H1 (cell line): Measurements from ENCODE around the gene AMBP. TPM values are rescaled to one million over a fixed set of nuclear protein-coding genes. Genes with fewer than 3 reads are reported as not detected.
A peak's percentile ranks its signal among the peaks of the same experiment; 100 is the strongest.

ENCODE experiments used
- CTCF ChIA-PET: fragments of 300-600 bp; sonication (Branson Sonifier 250); formaldehyde crosslinking; loops from one replicate; lab custom pipeline; 2021; ENCODE audit not compliant: partially characterized antibody; lab: Charles Lee
- POLR2A ChIA-PET: fragments of 300-600 bp; sonication (Branson Sonifier 250); formaldehyde crosslinking; loops from one replicate; lab custom pipeline; 2021; ENCODE audit warnings: inconsistent platforms; ENCODE audit not compliant: partially characterized antibody; lab: Charles Lee
- DNase-seq, 2 experiments: peaks; one replicate each; pipeline versions ENCODE4 v3.0.0 to v3.0.0-alpha.2; 2010 to 2022; ENCODE audit warnings: low spot score in 2 of 2, low read depth in 1 of 2, mixed read lengths in 1 of 2
- FAIRE-seq: peaks from 2 replicates; lab custom pipeline; 2011; peaks lifted over from hg19 to GRCh38; lab: Jason Lieb, UNC
- H2AFZ ChIP-seq: 2 replicates; pipeline ENCODE4 v1.8.1; 2012; ENCODE audit warnings: low read length, inconsistent platforms
- H2AK5ac ChIP-seq: 2 replicates; pipeline ENCODE4 v1.6.1; 2013; ENCODE audit warnings: low read depth, low read length
- H2BK120ac ChIP-seq: replicated peaks from 2 replicates; pipeline ENCODE3; 2013; ENCODE audit warnings: low read depth, low read length, inconsistent platforms
- H2BK12ac ChIP-seq: 2 replicates; pipeline ENCODE4 v1.6.1; 2013; ENCODE audit warnings: low read depth, low read length
- H2BK15ac ChIP-seq: 2 replicates; pipeline ENCODE4 v1.6.1; 2013; ENCODE audit warnings: low read length
- H2BK20ac ChIP-seq: 2 replicates; pipeline ENCODE4 v1.6.1; 2013; ENCODE audit warnings: low read length
- H2BK5ac ChIP-seq: 2 replicates; pipeline ENCODE4 v1.6.1; 2013; ENCODE audit warnings: low read depth, low read length
- H3K14ac ChIP-seq: 2 replicates; pipeline ENCODE4 v1.6.1; 2013; ENCODE audit warnings: inconsistent platforms; ENCODE audit not compliant: insufficient read length
- H3K18ac ChIP-seq: 2 replicates; pipeline ENCODE4 v1.6.1; 2013; ENCODE audit warnings: low read length; ENCODE audit errors: extremely low read depth
- H3K23ac ChIP-seq: 2 replicates; pipeline ENCODE4 v1.6.1; 2013; ENCODE audit warnings: inconsistent platforms; ENCODE audit not compliant: insufficient read length
- H3K23me2 ChIP-seq: 2 replicates; pipeline ENCODE4 v1.6.1; 2013; ENCODE audit warnings: low read depth, low read length
- H3K27ac ChIP-seq: 2 replicates; pipeline ENCODE4 v1.6.1; 2011; ENCODE audit warnings: low read depth, low read length, inconsistent platforms
- H3K27me3 ChIP-seq, 4 experiments: replicated peaks in 1 of 4; 1 replicate in 1 of 4; 2 replicates in 3 of 4; pipeline versions ENCODE4 v1.6.1 to v1.8.1; 2011 to 2013; ENCODE audit warnings: low read length in 3 of 4, mild to moderate bottlenecking in 3 of 4, inconsistent platforms in 2 of 4, mixed read lengths in 2 of 4, moderate library complexity in 1 of 4; ENCODE audit not compliant: control insufficient read depth in 3 of 4, insufficient read depth in 3 of 4; ENCODE audit errors: extremely low read depth in 1 of 4
- H3K36me3 ChIP-seq, 4 experiments: 2 replicates each; pipeline versions ENCODE4 v1.6.1 to v1.8.1; 2011 to 2013; ENCODE audit warnings: mild to moderate bottlenecking in 4 of 4, low read length in 3 of 4, moderate library complexity in 2 of 4, control low read depth in 1 of 4, inconsistent platforms in 1 of 4; ENCODE audit not compliant: insufficient read depth in 4 of 4, control insufficient read depth in 2 of 4
- H3K4ac ChIP-seq: replicated peaks from 2 replicates; pipeline ENCODE3; 2013; ENCODE audit warnings: low read length, low read depth, mixed read lengths, inconsistent platforms; ENCODE audit not compliant: insufficient read length
- H3K4me1 ChIP-seq, 4 experiments: replicated peaks in 1 of 4; 1 replicate in 1 of 4; 2 replicates in 3 of 4; pipeline versions ENCODE4 v1.6.1 to v1.8.1; 2011 to 2013; ENCODE audit warnings: low read length in 3 of 4, inconsistent platforms in 2 of 4, mixed read lengths in 1 of 4; ENCODE audit not compliant: insufficient read depth in 4 of 4, control insufficient read depth in 3 of 4
- H3K4me2 ChIP-seq, 2 experiments: 2 replicates each; pipeline versions ENCODE4 v1.6.1 to v1.8.1; 2011 to 2013; ENCODE audit warnings: low read depth in 2 of 2, low read length in 2 of 2, control low read depth in 1 of 2, inconsistent platforms in 1 of 2, mild to moderate bottlenecking in 1 of 2; ENCODE audit not compliant: insufficient read depth in 1 of 2
- H3K4me3 ChIP-seq, 4 experiments: fragments of 200-600, 300-600 bp in 1 of 4; sonication (generic), shearing (Covaris generic), sonication (Bioruptor Twin) in 1 of 4; 2 replicates each; pipeline versions ENCODE4 v1.5.1 to v1.8.1; 2011 to 2016; ENCODE audit warnings: low read length in 4 of 4, low read depth in 3 of 4, control low read depth in 2 of 4, inconsistent platforms in 2 of 4, mild to moderate bottlenecking in 2 of 4, mixed read lengths in 1 of 4, moderate library complexity in 1 of 4; ENCODE audit not compliant: insufficient read depth in 2 of 4; ENCODE audit errors: extremely low read depth in 1 of 4
- H3K56ac ChIP-seq: replicated peaks from 2 replicates; pipeline ENCODE3; 2013; ENCODE audit warnings: low read depth, mild to moderate bottlenecking, mixed read lengths, low read length, inconsistent platforms; ENCODE audit not compliant: insufficient read length
- H3K79me1 ChIP-seq: 2 replicates; pipeline ENCODE4 v1.6.1; 2013; ENCODE audit warnings: low read depth, low read length, control low read depth
- H3K79me2 ChIP-seq, 2 experiments: 2 replicates each; pipeline versions ENCODE4 v1.6.1 to v1.8.1; 2012 to 2013; ENCODE audit warnings: low read length in 2 of 2, mild to moderate bottlenecking in 2 of 2, inconsistent platforms in 1 of 2; ENCODE audit not compliant: insufficient read depth in 2 of 2, control insufficient read depth in 1 of 2
- H3K9ac ChIP-seq, 4 experiments: replicated peaks in 1 of 4; 1 replicate in 1 of 4; 2 replicates in 3 of 4; pipeline versions ENCODE4 v1.6.1 to v1.8.1; 2011 to 2013; ENCODE audit warnings: low read depth in 3 of 4, low read length in 3 of 4, control low read depth in 2 of 4, mild to moderate bottlenecking in 2 of 4, moderate library complexity in 2 of 4, inconsistent platforms in 1 of 4; ENCODE audit errors: extremely low read depth in 1 of 4
- H3K9me3 ChIP-seq, 2 experiments: 2 replicates each; pipeline versions ENCODE4 v1.6.1 to v1.8.1; 2012 to 2013; ENCODE audit warnings: mild to moderate bottlenecking in 2 of 2, moderate library complexity in 2 of 2, control low read depth in 1 of 2, inconsistent platforms in 1 of 2, low read depth in 1 of 2, low read length in 1 of 2, mixed read lengths in 1 of 2; ENCODE audit not compliant: insufficient read depth in 2 of 2
- H4K20me1 ChIP-seq, 2 experiments: replicated peaks in 1 of 2; 2 replicates each; pipeline versions ENCODE3 to v1.8.1; 2011 to 2013; ENCODE audit warnings: inconsistent platforms in 2 of 2, low read length in 2 of 2, mild to moderate bottlenecking in 1 of 2; ENCODE audit not compliant: insufficient read depth in 2 of 2, control insufficient read depth in 1 of 2
- H4K5ac ChIP-seq: 2 replicates; pipeline ENCODE4 v1.6.1; 2013; ENCODE audit warnings: low read length, low read depth, mixed read lengths, inconsistent platforms; ENCODE audit not compliant: insufficient read length
- H4K8ac ChIP-seq: 2 replicates; pipeline ENCODE4 v1.8.0; 2013; ENCODE audit warnings: mild to moderate bottlenecking, moderate library complexity, low read length, inconsistent platforms; ENCODE audit not compliant: insufficient read depth; ENCODE audit errors: extremely low read depth
- H4K91ac ChIP-seq: replicated peaks from 2 replicates; pipeline ENCODE3; 2013; ENCODE audit warnings: low read length, mixed read lengths, inconsistent platforms; ENCODE audit not compliant: insufficient read length
- BACH1 ChIP-seq: IDR thresholded peaks from 2 replicates; pipeline ENCODE4 v1.6.1; 2012; ENCODE audit warnings: low read length, improper control_type of control experiment
- E2F6 ChIP-seq: IDR thresholded peaks from 2 replicates; pipeline ENCODE4 v1.6.1; 2012; ENCODE audit warnings: inconsistent platforms
- FOSL1 ChIP-seq: IDR thresholded peaks from 2 replicates; pipeline ENCODE4 v1.6.1; 2011; ENCODE audit warnings: mild to moderate bottlenecking, low read depth, low read length, moderate library complexity; ENCODE audit not compliant: insufficient read depth
- MAFK ChIP-seq: IDR thresholded peaks from 2 replicates; pipeline ENCODE4 v1.6.1; 2012; ENCODE audit warnings: low read depth, mild to moderate bottlenecking, improper control_type of control experiment, low read length
- NANOG ChIP-seq: IDR thresholded peaks from 2 replicates; pipeline ENCODE4 v1.6.1; 2011; ENCODE audit warnings: low read length, low read depth, mild to moderate bottlenecking, inconsistent platforms; ENCODE audit not compliant: insufficient read depth, poor library complexity, severe bottlenecking
- NRF1 ChIP-seq: IDR thresholded peaks from 2 replicates; pipeline ENCODE4 v1.6.1; 2011; ENCODE audit warnings: mild to moderate bottlenecking, low read depth, low read length, improper control_type of control experiment
- POU5F1 ChIP-seq: IDR thresholded peaks from 2 replicates; pipeline ENCODE4 v1.6.1; 2011; ENCODE audit warnings: low read depth, mild to moderate bottlenecking, low read length, moderate library complexity
- RAD21 ChIP-seq, 2 experiments: IDR thresholded peaks in 1 of 2; conservative IDR thresholded peaks in 1 of 2; 2 replicates each; pipeline ENCODE4 v1.6.1; 2011; ENCODE audit warnings: low read depth in 2 of 2, low read length in 2 of 2, improper control_type of control experiment in 1 of 2, inconsistent platforms in 1 of 2, mild to moderate bottlenecking in 1 of 2, moderate library complexity in 1 of 2
- SIN3A ChIP-seq, 2 experiments: IDR thresholded peaks in 1 of 2; conservative IDR thresholded peaks in 1 of 2; 2 replicates each; pipeline ENCODE4 v1.6.1; 2011 to 2012; ENCODE audit warnings: low read length in 2 of 2, improper control_type of control experiment in 1 of 2, low read depth in 1 of 2, mild to moderate bottlenecking in 1 of 2
- SP2 ChIP-seq: IDR thresholded peaks from 2 replicates; pipeline ENCODE4 v1.6.1; 2012; ENCODE audit warnings: mild to moderate bottlenecking, low read length, inconsistent platforms
- TEAD4 ChIP-seq: IDR thresholded peaks from 2 replicates; pipeline ENCODE4 v1.6.1; 2012; ENCODE audit warnings: low read depth, low read length, inconsistent platforms, mixed read lengths
- WGBS, 2 experiments: shearing (Covaris generic) in 1 of 2; methylation state at CpG; one replicate each; pipeline versions ENCODE4 v1.1.6 to v1.1.7; 2013 to 2015; ENCODE audit warnings: low lambda C conversion rate in 2 of 2, mixed read lengths in 2 of 2, inconsistent platforms in 1 of 2, low coverage in 1 of 2, missing lambda C conversion rate in 1 of 2; ENCODE audit not compliant: insufficient replicate concordance in 2 of 2, insufficient coverage in 1 of 2, insufficient read length in 1 of 2; ENCODE audit errors: extremely low coverage in 1 of 2, missing lambda C conversion rate in 1 of 2; 5-methylcytosine and 5-hydroxymethylcytosine counted together
- polyA plus RNA-seq, 7 experiments: library from polyadenylated mRNA; depleted of rRNA in 3 of 7; stranded (reverse) in 5 of 7; unstranded in 2 of 7; fragments of >200 nt in 5 of 7; fragments of 200-250 nt in 2 of 7; gene quantifications; 1 replicate in 5 of 7; 2 replicates in 1 of 7; 4 replicates in 1 of 7; pipeline versions ENCODE4 v1.2.1 to v1.2.3, GENCODE V29; 2011 to 2013; ENCODE audit warnings: missing spikeins in 2 of 7, mixed read lengths in 2 of 7
- total RNA-seq: library from RNA; stranded (reverse); fragmentation: NEBNext Ultra II Directional; extraction: Animal tissue kit (Norgen Biotek cat#: 25700); gene quantifications from 2 replicates; pipeline ENCODE4 v1.2.1, GENCODE V29; 2021

Gene AMBP
- total and polyA plus RNA-seq, 2 of the 8 experiments (the other 6 are each of a cell fraction or from before 2014, with no cell fraction given): 3.0 to 4.0 TPM

GRCh38 chr9:114070188-114071103 lies 7.7 kb downstream of the AMBP start:
- H4K5ac ChIP-seq: no peak overlapping the region
- H2BK5ac ChIP-seq: no peak overlapping the region
- no peak overlapping the region for H2BK15ac ChIP-seq
- CTCF ChIA-PET: interaction anchor here (1.1 to 2.5 kb wide), 7 partner anchors 7 to 333 kb away, joined by 3 to 10 read pairs (median 4); no protein-coding TSS in a partner anchor
- no peaks in the 10 kb centered on the region for H4K20me1 ChIP-seq
- H2AK5ac ChIP-seq: no peak overlapping the region
- H2BK120ac ChIP-seq: no peak overlapping the region
- H3K4me1 ChIP-seq: no peaks in the 10 kb centered on the region
- H3K9me3 ChIP-seq: no peaks in the 10 kb centered on the region
- H2BK20ac ChIP-seq: no peak overlapping the region
- H3K18ac ChIP-seq: no peak overlapping the region
- H3K27ac ChIP-seq: no peak overlapping the region
- H3K23ac ChIP-seq: no peak overlapping the region
- FAIRE-seq (no peak), DNase-seq (no peak)
- H4K91ac ChIP-seq: no peak overlapping the region
- H3K27me3 ChIP-seq: no peaks in the 10 kb centered on the region
- H3K9ac ChIP-seq: no peak overlapping the region
- no peak overlapping the region for H3K4ac ChIP-seq
- no peak overlapping the region for H3K4me2 ChIP-seq
- H3K23me2 ChIP-seq: no peaks in the 10 kb centered on the region; the same call in 1 of the 2 replicates
- peak overlapping the region; percentile 25; the same call in 1 of the 2 replicates for H4K8ac ChIP-seq
- H3K79me1 ChIP-seq: no peaks in the 10 kb centered on the region
- no peak overlapping the region for H2AFZ ChIP-seq
- H3K4me3 ChIP-seq: no peak overlapping the region
- no peaks in the 10 kb centered on the region for H3K79me2 ChIP-seq
- H2BK12ac ChIP-seq: 0 out of 2 replicates have a peak overlapping the region, but pooled peaks have one; percentile 27
- POLR2A ChIA-PET: no interaction called here
- no peak overlapping the region for H3K56ac ChIP-seq
- no peaks in the 10 kb centered on the region for H3K36me3 ChIP-seq
- no peak overlapping the region for H3K14ac ChIP-seq
- 92% methylated on average over 10 of the region's 17 CpGs; no CpG with 5 or more reads in 1 of the 2 experiments for WGBS, 2 experiments
- TF ChIP-seq POU5F1: no peak
- TF ChIP-seq SP2: no peak
- no peak for TF ChIP-seq NRF1
- no peak for TF ChIP-seq E2F6
- TF ChIP-seq TEAD4: no peak
- no peak for TF ChIP-seq NANOG
- no peak for TF ChIP-seq MAFK
- no peak for TF ChIP-seq RAD21 (IDR thresholded peaks at IDR 0.05 in 1 of 2, conservative IDR thresholded peaks at IDR 0.05 in 1 of 2; ENCODE audit: low read depth in 2 of 2, low read length in 2 of 2)
- TF ChIP-seq SIN3A (conservative IDR thresholded peaks at IDR 0.05 in 1 of 2, IDR thresholded peaks at IDR 0.05 in 1 of 2; ENCODE audit: low read depth in 1 of 2, low read length in 2 of 2): no peak
- TF ChIP-seq FOSL1: no peak
- TF ChIP-seq BACH1: no peak
